Fibroblast of villous mesenchyme (primary cell): ENCODE measurements around the gene ICAM4. TPM values are rescaled to one million over a fixed set of nuclear protein-coding genes. Genes with fewer than 3 reads are reported as not detected.
"Not testable (repeated sequence)": the region's sequence is repeated elsewhere in the genome, so short reads cannot be mapped to it uniquely, and the experiment has no call there.

ENCODE experiments used
- DNase-seq: peaks from one replicate; pipeline ENCODE4 v3.0.0-alpha.2; 2010; ENCODE audit warnings: low read depth
- H3K4me3 ChIP-seq: 2 replicates; pipeline ENCODE4 v1.5.1; 2011; ENCODE audit warnings: low read depth, mild to moderate bottlenecking, low read length
- total RNA-seq: library from RNA; depleted of rRNA; stranded (reverse); fragments of >200 nt; gene quantifications from 2 replicates; pipeline ENCODE4 v1.2.3, GENCODE V29; 2012
- TF ChIP-seq, protein P1 (sequence below): IDR thresholded peaks from 2 replicates; pipeline ENCODE4 v1.5.1; 2012; ENCODE audit warnings: low read depth, mild to moderate bottlenecking, low read length; ENCODE audit not compliant: insufficient read depth

Gene ICAM4
- total RNA-seq, 1 donor = 4.7 TPM

- H3K4me3 ChIP-seq = no peak overlapping the region
- DNase-seq = no peak
- TF ChIP-seq, protein P1, sequence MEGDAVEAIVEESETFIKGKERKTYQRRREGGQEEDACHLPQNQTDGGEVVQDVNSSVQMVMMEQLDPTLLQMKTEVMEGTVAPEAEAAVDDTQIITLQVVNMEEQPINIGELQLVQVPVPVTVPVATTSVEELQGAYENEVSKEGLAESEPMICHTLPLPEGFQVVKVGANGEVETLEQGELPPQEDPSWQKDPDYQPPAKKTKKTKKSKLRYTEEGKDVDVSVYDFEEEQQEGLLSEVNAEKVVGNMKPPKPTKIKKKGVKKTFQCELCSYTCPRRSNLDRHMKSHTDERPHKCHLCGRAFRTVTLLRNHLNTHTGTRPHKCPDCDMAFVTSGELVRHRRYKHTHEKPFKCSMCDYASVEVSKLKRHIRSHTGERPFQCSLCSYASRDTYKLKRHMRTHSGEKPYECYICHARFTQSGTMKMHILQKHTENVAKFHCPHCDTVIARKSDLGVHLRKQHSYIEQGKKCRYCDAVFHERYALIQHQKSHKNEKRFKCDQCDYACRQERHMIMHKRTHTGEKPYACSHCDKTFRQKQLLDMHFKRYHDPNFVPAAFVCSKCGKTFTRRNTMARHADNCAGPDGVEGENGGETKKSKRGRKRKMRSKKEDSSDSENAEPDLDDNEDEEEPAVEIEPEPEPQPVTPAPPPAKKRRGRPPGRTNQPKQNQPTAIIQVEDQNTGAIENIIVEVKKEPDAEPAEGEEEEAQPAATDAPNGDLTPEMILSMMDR = no peak
These were observed 8.8 kb upstream of the ICAM4 start for GRCh38 chr19:10277795-10278589.

DNA sequence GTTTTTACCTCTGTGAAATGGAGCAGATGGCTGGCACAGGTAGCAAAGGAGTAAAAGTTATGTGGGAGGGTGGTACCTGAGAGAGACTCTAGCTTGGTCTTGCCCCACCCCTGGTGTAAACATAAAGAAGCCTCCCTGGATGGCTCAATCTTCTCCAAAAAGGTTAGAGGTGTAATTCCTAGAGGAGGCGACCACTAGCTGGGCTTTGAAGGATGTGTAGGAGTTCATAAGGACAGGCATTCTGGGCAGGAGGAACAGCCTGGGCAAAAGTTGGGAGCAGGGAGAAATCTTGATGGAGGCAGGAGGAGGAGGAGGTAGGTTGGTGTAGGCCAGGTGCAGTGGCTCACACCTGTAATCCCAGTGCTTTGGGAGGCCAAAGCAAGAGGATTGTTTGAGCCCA, 7.8 kb upstream of the ICAM4 start:
- TF ChIP-seq, protein P1 = no peak
- no peak overlapping the region for H3K4me3 ChIP-seq
- DNase-seq = no peak

DNA sequence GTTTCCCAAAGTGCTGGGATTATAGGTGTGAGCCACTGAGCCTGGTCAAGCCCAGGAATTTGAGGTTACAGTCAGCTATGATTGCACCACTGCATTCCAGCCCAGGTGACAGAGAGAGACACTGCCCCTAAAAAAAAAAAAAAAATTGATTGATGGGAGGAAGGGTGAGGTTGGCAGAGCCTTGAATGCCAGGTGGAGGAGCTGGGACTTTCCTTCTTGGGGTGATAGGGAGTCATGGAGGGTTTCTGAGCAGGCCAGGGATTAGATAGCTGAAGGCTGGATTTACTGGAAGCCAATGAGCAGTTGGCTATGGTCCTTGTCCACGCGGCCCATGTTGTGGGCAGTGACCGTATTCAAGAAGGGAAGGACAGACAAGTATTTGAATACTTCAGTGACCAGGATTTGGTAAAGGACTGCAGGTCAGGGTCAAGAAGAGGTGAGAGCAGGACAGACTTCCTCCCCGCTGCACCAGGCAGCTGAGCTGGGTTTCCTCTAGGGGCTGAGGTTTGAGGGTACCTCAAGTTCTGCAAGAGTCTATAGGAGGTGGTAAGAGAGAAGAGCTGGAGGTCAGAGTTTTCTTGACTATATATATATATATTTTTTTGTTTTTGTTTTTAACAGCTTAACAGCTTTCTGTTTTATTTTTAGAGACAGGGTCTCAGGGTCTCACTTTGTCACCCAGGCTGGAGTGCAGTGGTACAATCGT, 6.9 kb upstream of the ICAM4 start:
- no peak overlapping the region for H3K4me3 ChIP-seq
- TF ChIP-seq, protein P1 = no peak
- no peak for DNase-seq

- not testable (repeated sequence) for DNase-seq, H3K4me3 ChIP-seq
These were observed 4.7 kb upstream of the ICAM4 start for GRCh38 chr19:10282043-10282442.

DNA sequence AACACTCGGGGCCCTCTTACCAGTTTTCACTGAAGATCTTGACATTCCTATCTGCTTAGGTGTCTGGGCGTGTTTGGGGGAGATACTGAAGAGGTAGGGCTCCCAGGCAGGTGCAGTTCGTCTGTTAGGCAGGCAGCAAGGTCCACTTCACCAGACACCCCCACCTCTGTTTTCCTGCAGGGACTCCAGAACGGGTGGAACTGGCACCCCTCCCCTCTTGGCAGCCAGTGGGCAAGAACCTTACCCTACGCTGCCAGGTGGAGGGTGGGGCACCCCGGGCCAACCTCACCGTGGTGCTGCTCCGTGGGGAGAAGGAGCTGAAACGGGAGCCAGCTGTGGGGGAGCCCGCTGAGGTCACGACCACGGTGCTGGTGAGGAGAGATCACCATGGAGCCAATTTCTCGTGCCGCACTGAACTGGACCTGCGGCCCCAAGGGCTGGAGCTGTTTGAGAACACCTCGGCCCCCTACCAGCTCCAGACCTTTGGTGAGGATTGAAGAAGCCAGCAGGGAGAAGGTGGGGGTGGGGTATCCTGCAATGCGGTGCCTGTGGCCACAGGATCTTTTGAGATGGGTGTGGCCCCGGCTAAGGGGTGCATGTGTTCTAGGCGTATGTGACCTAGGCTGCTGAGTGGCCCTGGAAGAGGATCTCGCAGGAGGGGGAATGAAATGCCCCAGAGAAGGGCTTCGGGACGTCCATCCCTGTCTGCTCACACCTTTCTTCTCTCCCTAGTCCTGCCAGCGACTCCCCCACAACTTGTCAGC, 3.3 kb upstream of the ICAM4 start:
- TF ChIP-seq, protein P1 = no peak

GRCh38 chr19:10284065-10284959, 2.4 kb upstream of the ICAM4 start:
- no peak overlapping the region for H3K4me3 ChIP-seq
- TF ChIP-seq, protein P1 = no peak
- DNase-seq = no peak

More for the DNA sequence above, 3.3 kb upstream of the ICAM4 start:
- no peak for DNase-seq
- no peak overlapping the region for H3K4me3 ChIP-seq

DNA sequence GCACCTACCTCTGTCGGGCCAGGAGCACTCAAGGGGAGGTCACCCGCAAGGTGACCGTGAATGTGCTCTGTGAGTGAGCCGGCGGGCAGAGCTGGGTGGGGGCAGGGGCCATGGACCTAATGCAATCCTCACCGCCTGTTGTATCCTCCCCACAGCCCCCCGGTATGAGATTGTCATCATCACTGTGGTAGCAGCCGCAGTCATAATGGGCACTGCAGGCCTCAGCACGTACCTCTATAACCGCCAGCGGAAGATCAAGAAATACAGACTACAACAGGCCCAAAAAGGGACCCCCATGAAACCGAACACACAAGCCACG, 1.8 kb upstream of the ICAM4 start:
- no peak overlapping the region for H3K4me3 ChIP-seq
- DNase-seq = no peak
- TF ChIP-seq, protein P1 = no peak
